ENCODE data around the gene IBSP. TPM values are rescaled to one million over a fixed set of nuclear protein-coding genes. Genes with fewer than 3 reads are reported as not detected.

The IBSP gene
- total RNA-seq, 4 donors from 2014 or later: not detected

Other genes with a start within 250 kb of the IBSP start
- gene DSPP, start 191.0 kb upstream of the IBSP start, total RNA-seq: not detected
- gene DMP1, start 149.3 kb upstream of the IBSP start, total RNA-seq: not detected
- gene MEPE, start 33.4 kb downstream of the IBSP start, total RNA-seq: not detected
- 10 to 100 TPM in 3 of 4 donors, 1 to 10 TPM in 1; 2.5 to 45.4 (median 15.0) TPM for gene SPP1, start 176.2 kb downstream of the IBSP start, total RNA-seq
- 100 to 1,000 TPM in 2 of 4 donors, 10 to 100 TPM in 2; 79.1 to 128 (median 92.5) TPM for gene PKD2, start 208.1 kb downstream of the IBSP start, total RNA-seq